Transverse colon (tissue), 3 donors: Measurements from ENCODE around the gene UBASH3A.

Experiments used
- POLR2A ChIP-seq: fragments of 450-650 bp; IDR thresholded peaks from one replicate; pipeline ENCODE4 v1.6.1; 2016; ENCODE audit warnings: antibody characterized with exemption, mild to moderate bottlenecking, moderate library complexity
- TF ChIP-seq, protein P1 (sequence below), 5 experiments: fragments of 200-600 bp in 3 of 5; fragments of 450-650 bp in 2 of 5; sonication (generic) in 3 of 5; IDR thresholded peaks; 1 replicate in 2 of 5; 2 replicates in 3 of 5; pipeline ENCODE4 v1.5.1; 2016 to 2017; ENCODE audit warnings: antibody characterized with exemption in 5 of 5, inconsistent platforms in 3 of 5, mild to moderate bottlenecking in 2 of 5, moderate library complexity in 1 of 5

DNA sequence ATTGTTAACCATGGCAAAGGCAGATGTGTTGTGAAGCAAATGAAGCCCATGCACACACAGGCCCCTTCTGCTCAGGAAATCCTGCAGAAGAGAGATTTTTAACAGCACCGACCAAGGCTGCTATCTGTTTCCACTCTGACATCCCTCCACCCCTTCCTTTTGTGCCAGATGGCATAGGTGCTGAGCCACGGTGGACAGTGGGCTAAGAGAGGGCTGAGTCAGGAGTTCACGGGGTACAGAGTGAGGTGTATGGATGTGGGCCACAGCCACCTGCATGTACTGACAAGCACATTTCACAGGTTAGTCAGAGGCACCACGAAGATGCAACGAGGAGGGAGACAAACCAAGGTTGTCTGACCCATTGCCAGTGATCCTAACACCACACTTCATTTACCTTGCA, 82.8 kb downstream of the UBASH3A start:
- TF ChIP-seq POLR2A, result no peak
- TF ChIP-seq, protein P1, sequence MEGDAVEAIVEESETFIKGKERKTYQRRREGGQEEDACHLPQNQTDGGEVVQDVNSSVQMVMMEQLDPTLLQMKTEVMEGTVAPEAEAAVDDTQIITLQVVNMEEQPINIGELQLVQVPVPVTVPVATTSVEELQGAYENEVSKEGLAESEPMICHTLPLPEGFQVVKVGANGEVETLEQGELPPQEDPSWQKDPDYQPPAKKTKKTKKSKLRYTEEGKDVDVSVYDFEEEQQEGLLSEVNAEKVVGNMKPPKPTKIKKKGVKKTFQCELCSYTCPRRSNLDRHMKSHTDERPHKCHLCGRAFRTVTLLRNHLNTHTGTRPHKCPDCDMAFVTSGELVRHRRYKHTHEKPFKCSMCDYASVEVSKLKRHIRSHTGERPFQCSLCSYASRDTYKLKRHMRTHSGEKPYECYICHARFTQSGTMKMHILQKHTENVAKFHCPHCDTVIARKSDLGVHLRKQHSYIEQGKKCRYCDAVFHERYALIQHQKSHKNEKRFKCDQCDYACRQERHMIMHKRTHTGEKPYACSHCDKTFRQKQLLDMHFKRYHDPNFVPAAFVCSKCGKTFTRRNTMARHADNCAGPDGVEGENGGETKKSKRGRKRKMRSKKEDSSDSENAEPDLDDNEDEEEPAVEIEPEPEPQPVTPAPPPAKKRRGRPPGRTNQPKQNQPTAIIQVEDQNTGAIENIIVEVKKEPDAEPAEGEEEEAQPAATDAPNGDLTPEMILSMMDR (IDR thresholded peaks at IDR 0.05), result no peak
